HepG2 (cell line): ENCODE measurements around the gene SPNS3. TPM values are rescaled to one million over a fixed set of nuclear protein-coding genes. Genes with fewer than 3 reads are reported as not detected.

Experiments used
- ATAC-seq: fragments of 200-7000 bp; cut with Tn5 transposase; 3 replicates; pipeline ENCODE4 v1.9.1; 2020; ENCODE audit warnings: mild to moderate bottlenecking, moderate library complexity
- BruUV-seq: library from RNA; stranded (reverse); fragments of 400-500 nt; replicated peaks from 2 replicates; lab custom pipeline; 2021; lab: Mats Ljungman, UMichigan
- CTCF ChIA-PET: fragments of 300-600 bp; formaldehyde crosslinking; extraction: SDS; loops from one replicate; lab custom pipeline; 2021; ENCODE audit warnings: low total read pairs, inconsistent platforms, low intra/inter-chr PET ratio; lab: Yijun Ruan, JAX
- POLR2A ChIA-PET: fragments of 350-600 bp; sonication (Branson Sonifier 250); formaldehyde crosslinking; loops from one replicate; lab custom pipeline; 2020; ENCODE audit warnings: antibody characterized with exemption, inconsistent platforms; lab: Yijun Ruan, JAX
- DNase-seq: peaks from one replicate; pipeline ENCODE4 v3.0.0-alpha.2; 2015; ENCODE audit warnings: low spot score
- FAIRE-seq: peaks from 3 replicates; lab custom pipeline; 2011; peaks lifted over from hg19 to GRCh38; lab: Jason Lieb, UNC
- H2AFZ ChIP-seq: one replicate; pipeline ENCODE4 v1.6.1; 2011; ENCODE audit warnings: low read length, inconsistent platforms
- H3K27ac ChIP-seq: fragments of 300-600 bp; 3 replicates; pipeline ENCODE4 v1.8.0; 2011; ENCODE audit warnings: mixed run types, mild to moderate bottlenecking, mixed read lengths, low read length, inconsistent platforms; ENCODE audit not compliant: insufficient read depth; ENCODE audit errors: extremely low read length
- H3K27me3 ChIP-seq, 2 experiments: fragments of 200-600 bp in 1 of 2; 2 replicates in 1 of 2; 3 replicates in 1 of 2; pipeline versions ENCODE4 v1.6.0 to v1.8.0; 2011; ENCODE audit warnings: low read length in 2 of 2, mild to moderate bottlenecking in 2 of 2, moderate library complexity in 2 of 2, inconsistent platforms in 1 of 2; ENCODE audit not compliant: insufficient read depth in 2 of 2, control insufficient read depth in 1 of 2
- H3K36me3 ChIP-seq, 2 experiments: fragments of 200-600 bp in 1 of 2; replicated peaks in 1 of 2; 2 replicates in 1 of 2; 3 replicates in 1 of 2; pipeline versions ENCODE4 v1.5.1 to v1.8.0; 2011; ENCODE audit warnings: low read length in 2 of 2, inconsistent platforms in 1 of 2; ENCODE audit not compliant: insufficient read depth in 2 of 2, control insufficient read depth in 1 of 2
- H3K4me1 ChIP-seq: 2 replicates; pipeline ENCODE4 v1.5.1; 2012; ENCODE audit warnings: low read length, inconsistent platforms; ENCODE audit not compliant: insufficient read depth
- H3K4me2 ChIP-seq: 2 replicates; pipeline ENCODE4 v1.6.0; 2011; ENCODE audit warnings: low read depth, low read length, inconsistent platforms
- H3K4me3 ChIP-seq, 3 experiments: fragments of 200-600 bp in 1 of 3; sonication (generic), shearing (Covaris generic) in 1 of 3; replicated peaks in 1 of 3; 2 replicates each; pipeline ENCODE4 v1.5.1; 2011 to 2016; ENCODE audit warnings: low read length in 3 of 3, inconsistent platforms in 2 of 3, low read depth in 2 of 3, mild to moderate bottlenecking in 2 of 3, control low read depth in 1 of 3, mixed read lengths in 1 of 3; ENCODE audit not compliant: insufficient read depth in 1 of 3
- H3K79me2 ChIP-seq: one replicate; pipeline ENCODE4 v1.6.1; 2011; ENCODE audit warnings: low read length, inconsistent platforms; ENCODE audit not compliant: insufficient read depth
- H3K9ac ChIP-seq: 2 replicates; pipeline ENCODE4 v1.6.0; 2011; ENCODE audit warnings: mild to moderate bottlenecking, low read depth, low read length, inconsistent platforms; ENCODE audit not compliant: insufficient read depth
- H3K9me3 ChIP-seq: 2 replicates; pipeline ENCODE4 v1.5.1; 2012; ENCODE audit warnings: mild to moderate bottlenecking, low read length
- H4K20me1 ChIP-seq: 2 replicates; pipeline ENCODE4 v1.6.0; 2011; ENCODE audit warnings: inconsistent platforms, mild to moderate bottlenecking, low read length, moderate library complexity; ENCODE audit not compliant: insufficient read depth
- THAP11 ChIP-seq: IDR thresholded peaks from 2 replicates; pipeline ENCODE4 v1.6.1; 2016; ENCODE audit warnings: missing biosample characterization, missing genetic modification reagents
- ZNF768 ChIP-seq: sonication (generic); formaldehyde crosslinking; IDR thresholded peaks from 2 replicates; pipeline ENCODE4 v1.4.0; 2020; ENCODE audit warnings: missing genetic modification reagents
- ZNF816 ChIP-seq: sonication (generic); formaldehyde crosslinking; IDR thresholded peaks from 2 replicates; pipeline ENCODE4 v1.8.0; 2022; ENCODE audit warnings: missing genetic modification reagents, mild to moderate bottlenecking, borderline replicate concordance
- WGBS: methylation state at CpG from one replicate; pipeline ENCODE4 v1.1.6; 2017; ENCODE audit warnings: low lambda C conversion rate; 5-methylcytosine and 5-hydroxymethylcytosine counted together
- in situ Hi-C: cut with HindIII; loops from 2 replicates; pipeline ENCODE4 v1.10.0; 2017; ENCODE audit warnings: low pct_unique_long_range_greater_than_20kb; ENCODE audit not compliant: extremely low pct_ligation_motif_present
- intact Hi-C: fragments of 100-400 bp; cut with micrococcal nuclease; formaldehyde crosslinking; loops from one replicate; pipeline ENCODE4 v1.10.0; 2022; ENCODE audit not compliant: unreplicated experiment
- polyA plus RNA-seq, 8 experiments: library from polyadenylated mRNA; depleted of rRNA in 3 of 8; stranded (reverse) in 7 of 8; unstranded in 1 of 8; fragments of >200 nt; fragmentation: Illumina TruSeq in 4 of 8; extraction: Trizol in 4 of 8; gene quantifications; 2 replicates each; pipeline versions ENCODE4 v1.2.1 to v1.2.3, GENCODE V29; 2011 to 2016; ENCODE audit warnings: low read depth in 4 of 8, missing spikeins in 1 of 8, mixed read lengths in 1 of 8; ENCODE audit not compliant: insufficient read depth in 1 of 8
- total RNA-seq, 5 experiments: library from RNA; depleted of rRNA; stranded (reverse); fragments of >200 nt; fragmentation: Illumina TruSeq; extraction: Trizol; gene quantifications; 2 replicates each; pipeline ENCODE4 v1.2.3, GENCODE V29; 2016; ENCODE audit warnings: low read depth in 1 of 5
- TF ChIP-seq, protein P1 (sequence below): sonication (generic); formaldehyde crosslinking; IDR thresholded peaks from 2 replicates; pipeline ENCODE4 v1.5.0; 2020; ENCODE audit warnings: mild to moderate bottlenecking, missing genetic modification reagents, borderline replicate concordance

The SPNS3 gene
- total and polyA plus RNA-seq, 2 of the 13 experiments (the other 11 are each of a cell fraction or from before 2014, with no cell fraction given): not detected

GRCh38 chr17:4513113-4514032, 79.6 kb downstream of the SPNS3 start:
- no peaks in the 10 kb centered on the region for H4K20me1 ChIP-seq
- no peak overlapping the region for H2AFZ ChIP-seq
- CTCF ChIA-PET: no interaction called here
- no peak overlapping the region for H3K27ac ChIP-seq
- H3K27me3 ChIP-seq: peaks cover 12 to 65% of the 10 kb centered on the region in 2 experiments
- no peak overlapping the region for H3K4me2 ChIP-seq
- FAIRE-seq (no peak), ATAC-seq (peak; percentile 13; the same call in 2 of the 3 replicates), DNase-seq (no peak)
- intact Hi-C loops (no loop called here), in situ Hi-C loops (loop anchor here (5.0 kb wide), 1 partner anchor 91 kb away; no protein-coding TSS in a partner anchor)
- TF ChIP-seq ZNF816 (CRISPR knock-in tag): no peak
- 26% methylated on average over 9 of the region's 24 CpGs for WGBS
- BruUV-seq: no TSS peak
- H3K4me1 ChIP-seq: no peaks in the 10 kb centered on the region
- no peaks in the 10 kb centered on the region for H3K79me2 ChIP-seq
- no peaks in the 10 kb centered on the region for H3K9me3 ChIP-seq
- H3K36me3 ChIP-seq: no peaks in the 10 kb centered on the region
- H3K9ac ChIP-seq: no peak overlapping the region
- POLR2A ChIA-PET: no interaction called here
- no peak overlapping the region for H3K4me3 ChIP-seq

DNA sequence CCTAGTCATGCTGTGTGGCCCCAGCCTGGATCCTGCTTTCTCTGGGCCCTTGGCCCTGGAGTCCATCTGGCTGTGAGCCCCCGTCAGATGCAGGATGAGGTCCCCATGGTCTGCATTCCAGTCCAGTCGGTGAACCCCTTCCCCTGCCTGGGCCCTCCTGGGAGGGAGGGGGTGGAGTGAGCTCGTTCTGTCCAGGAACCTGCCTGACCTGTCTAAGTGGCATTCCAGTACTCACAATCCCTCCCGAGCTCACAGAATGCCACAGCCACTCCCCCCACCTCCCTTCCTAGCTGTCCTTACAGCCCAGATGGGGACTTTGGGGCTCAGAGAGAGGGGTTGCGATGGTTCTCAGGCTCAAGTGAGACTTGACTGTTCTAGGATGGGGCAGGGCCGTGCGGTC, 80.5 kb downstream of the SPNS3 start:
- in situ Hi-C loops: loop anchor here (5.0 kb wide), 1 partner anchor 92 kb away; no protein-coding TSS in a partner anchor
- H3K9ac ChIP-seq: no peak overlapping the region
- TF ChIP-seq, protein P1, sequence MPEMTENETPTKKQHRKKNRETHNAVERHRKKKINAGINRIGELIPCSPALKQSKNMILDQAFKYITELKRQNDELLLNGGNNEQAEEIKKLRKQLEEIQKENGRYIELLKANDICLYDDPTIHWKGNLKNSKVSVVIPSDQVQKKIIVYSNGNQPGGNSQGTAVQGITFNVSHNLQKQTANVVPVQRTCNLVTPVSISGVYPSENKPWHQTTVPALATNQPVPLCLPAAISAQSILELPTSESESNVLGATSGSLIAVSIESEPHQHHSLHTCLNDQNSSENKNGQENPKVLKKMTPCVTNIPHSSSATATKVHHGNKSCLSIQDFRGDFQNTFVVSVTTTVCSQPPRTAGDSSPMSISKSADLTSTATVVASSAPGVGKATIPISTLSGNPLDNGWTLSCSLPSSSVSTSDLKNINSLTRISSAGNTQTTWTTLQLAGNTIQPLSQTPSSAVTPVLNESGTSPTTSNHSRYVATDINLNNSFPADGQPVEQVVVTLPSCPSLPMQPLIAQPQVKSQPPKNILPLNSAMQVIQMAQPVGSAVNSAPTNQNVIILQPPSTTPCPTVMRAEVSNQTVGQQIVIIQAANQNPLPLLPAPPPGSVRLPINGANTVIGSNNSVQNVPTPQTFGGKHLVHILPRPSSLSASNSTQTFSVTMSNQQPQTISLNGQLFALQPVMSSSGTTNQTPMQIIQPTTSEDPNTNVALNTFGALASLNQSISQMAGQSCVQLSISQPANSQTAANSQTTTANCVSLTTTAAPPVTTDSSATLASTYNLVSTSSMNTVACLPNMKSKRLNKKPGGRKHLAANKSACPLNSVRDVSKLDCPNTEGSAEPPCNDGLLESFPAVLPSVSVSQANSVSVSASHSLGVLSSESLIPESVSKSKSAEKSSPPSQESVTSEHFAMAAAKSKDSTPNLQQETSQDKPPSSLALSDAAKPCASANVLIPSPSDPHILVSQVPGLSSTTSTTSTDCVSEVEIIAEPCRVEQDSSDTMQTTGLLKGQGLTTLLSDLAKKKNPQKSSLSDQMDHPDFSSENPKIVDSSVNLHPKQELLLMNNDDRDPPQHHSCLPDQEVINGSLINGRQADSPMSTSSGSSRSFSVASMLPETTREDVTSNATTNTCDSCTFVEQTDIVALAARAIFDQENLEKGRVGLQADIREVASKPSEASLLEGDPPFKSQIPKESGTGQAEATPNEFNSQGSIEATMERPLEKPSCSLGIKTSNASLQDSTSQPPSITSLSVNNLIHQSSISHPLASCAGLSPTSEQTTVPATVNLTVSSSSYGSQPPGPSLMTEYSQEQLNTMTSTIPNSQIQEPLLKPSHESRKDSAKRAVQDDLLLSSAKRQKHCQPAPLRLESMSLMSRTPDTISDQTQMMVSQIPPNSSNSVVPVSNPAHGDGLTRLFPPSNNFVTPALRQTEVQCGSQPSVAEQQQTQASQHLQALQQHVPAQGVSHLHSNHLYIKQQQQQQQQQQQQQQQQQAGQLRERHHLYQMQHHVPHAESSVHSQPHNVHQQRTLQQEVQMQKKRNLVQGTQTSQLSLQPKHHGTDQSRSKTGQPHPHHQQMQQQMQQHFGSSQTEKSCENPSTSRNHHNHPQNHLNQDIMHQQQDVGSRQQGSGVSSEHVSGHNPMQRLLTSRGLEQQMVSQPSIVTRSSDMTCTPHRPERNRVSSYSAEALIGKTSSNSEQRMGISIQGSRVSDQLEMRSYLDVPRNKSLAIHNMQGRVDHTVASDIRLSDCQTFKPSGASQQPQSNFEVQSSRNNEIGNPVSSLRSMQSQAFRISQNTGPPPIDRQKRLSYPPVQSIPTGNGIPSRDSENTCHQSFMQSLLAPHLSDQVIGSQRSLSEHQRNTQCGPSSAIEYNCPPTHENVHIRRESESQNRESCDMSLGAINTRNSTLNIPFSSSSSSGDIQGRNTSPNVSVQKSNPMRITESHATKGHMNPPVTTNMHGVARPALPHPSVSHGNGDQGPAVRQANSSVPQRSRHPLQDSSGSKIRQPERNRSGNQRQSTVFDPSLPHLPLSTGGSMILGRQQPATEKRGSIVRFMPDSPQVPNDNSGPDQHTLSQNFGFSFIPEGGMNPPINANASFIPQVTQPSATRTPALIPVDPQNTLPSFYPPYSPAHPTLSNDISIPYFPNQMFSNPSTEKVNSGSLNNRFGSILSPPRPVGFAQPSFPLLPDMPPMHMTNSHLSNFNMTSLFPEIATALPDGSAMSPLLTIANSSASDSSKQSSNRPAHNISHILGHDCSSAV (CRISPR knock-in tag): no peak
- TF ChIP-seq THAP11 (CRISPR knock-in tag): no peak
- peak; percentile 89 for TF ChIP-seq ZNF768 (CRISPR knock-in tag)
- H3K4me2 ChIP-seq: no peak overlapping the region
- DNase-seq (no peak), ATAC-seq (no peak), FAIRE-seq (no peak)
- H4K20me1 ChIP-seq: no peaks in the 10 kb centered on the region
- no peaks in the 10 kb centered on the region for H3K36me3 ChIP-seq
- H2AFZ ChIP-seq: no peak overlapping the region
- ChIA-PET CTCF (no interaction called here), POLR2A (no interaction called here)
- H3K9me3 ChIP-seq: no peaks in the 10 kb centered on the region
- H3K27me3 ChIP-seq: peaks cover 11 to 68% of the 10 kb centered on the region in 2 experiments; a peak in 4 of 5 replicates
- H3K4me3 ChIP-seq: no peak overlapping the region
- intact Hi-C loops: no loop called here
- H3K79me2 ChIP-seq: no peaks in the 10 kb centered on the region
- WGBS: 60% methylated on average over 2 of the region's 7 CpGs
- no TSS peak for BruUV-seq
- H3K4me1 ChIP-seq: peaks cover 6% of the 10 kb centered on the region; the same call in 1 of the 2 replicates
- no peak overlapping the region for H3K27ac ChIP-seq
